GM21723 (cell line): Measurements from ENCODE around the gene PSMD5.

Experiments used
- ATAC-seq: cut with Tn5 transposase; IDR thresholded peaks from one replicate; pipeline ENCODE4 v1.9.1; 2021; ENCODE audit warnings: mild to moderate bottlenecking, moderate library complexity; ENCODE audit not compliant: unreplicated experiment

The PSMD5 gene

GRCh38 chr9:120875643-120875953 is 32.9 kb upstream of the PSMD5 start:
- ATAC-seq, result no peak

- ATAC-seq, result no peak
Measured at GRCh38 chr9:120875195-120875565, 32.5 kb upstream of the PSMD5 start.

GRCh38 chr9:120874226-120875194 is 31.8 kb upstream of the PSMD5 start:
- ATAC-seq, result no peak

GRCh38 chr9:120873512-120873911 is 30.8 kb upstream of the PSMD5 start:
- ATAC-seq, result no peak

GRCh38 chr9:120872791-120873502 is 30.2 kb upstream of the PSMD5 start:
- no peak for ATAC-seq

GRCh38 chr9:120870206-120870605 is 27.5 kb upstream of the PSMD5 start:
- ATAC-seq, result no peak

GRCh38 chr9:120869726-120870125 is 27.0 kb upstream of the PSMD5 start:
- no peak for ATAC-seq

GRCh38 chr9:120869360-120869687 is 26.6 kb upstream of the PSMD5 start:
- no peak for ATAC-seq

- peak; percentile 82 for ATAC-seq
Measured at GRCh38 chr9:120868676-120869359, 26.1 kb upstream of the PSMD5 start.

GRCh38 chr9:120868339-120868675 is 25.6 kb upstream of the PSMD5 start:
- ATAC-seq, result no peak

- no peak for ATAC-seq
Measured at GRCh38 chr9:120867676-120868338, 25.1 kb upstream of the PSMD5 start.

- no peak for ATAC-seq
Measured at GRCh38 chr9:120866651-120867050, 23.9 kb upstream of the PSMD5 start.

- ATAC-seq, result no peak
Measured at GRCh38 chr9:120865809-120866208, 23.1 kb upstream of the PSMD5 start.

- ATAC-seq, result no peak
Measured at GRCh38 chr9:120865176-120865575, 22.5 kb upstream of the PSMD5 start.

GRCh38 chr9:120864719-120865118 is 22.0 kb upstream of the PSMD5 start:
- ATAC-seq, result no peak

GRCh38 chr9:120863833-120864232 is 21.1 kb upstream of the PSMD5 start:
- ATAC-seq, result no peak

GRCh38 chr9:120862452-120862851 is 19.7 kb upstream of the PSMD5 start:
- ATAC-seq, result no peak

- no peak for ATAC-seq
Measured at GRCh38 chr9:120861935-120862334, 19.2 kb upstream of the PSMD5 start.

- ATAC-seq, result no peak
Measured at GRCh38 chr9:120860083-120860482, 17.4 kb upstream of the PSMD5 start.

GRCh38 chr9:120859361-120859760 is 16.6 kb upstream of the PSMD5 start:
- no peak for ATAC-seq

- ATAC-seq, result no peak
Measured at GRCh38 chr9:120857902-120858301, 15.2 kb upstream of the PSMD5 start.
